GM12874 (cell line): ENCODE results near the gene TMEM131.

Experiments used
- CTCF ChIP-seq: IDR thresholded peaks from 2 replicates; pipeline ENCODE4 v1.5.1; 2011; ENCODE audit warnings: low read depth, mild to moderate bottlenecking, control low read depth, low read length, moderate library complexity; ENCODE audit not compliant: insufficient read depth

The TMEM131 gene

GRCh38 chr2:97731274-97732020, 264.3 kb downstream of the TMEM131 start:
- TF ChIP-seq CTCF: no peak

- no peak for TF ChIP-seq CTCF
Observed at GRCh38 chr2:97730245-97730644, 265.5 kb downstream of the TMEM131 start.

- TF ChIP-seq CTCF: no peak
Observed at GRCh38 chr2:97728091-97728731, 267.5 kb downstream of the TMEM131 start.

- TF ChIP-seq CTCF: no peak
Observed at GRCh38 chr2:97727296-97727695, 268.5 kb downstream of the TMEM131 start.

- no peak for TF ChIP-seq CTCF
Observed at GRCh38 chr2:97726261-97727064, 269.3 kb downstream of the TMEM131 start.

GRCh38 chr2:97724946-97725688, 270.6 kb downstream of the TMEM131 start:
- no peak for TF ChIP-seq CTCF
